Activated naive CD4-positive, alpha-beta T cell treated with anti-CD3 and anti-CD28 coated beads, Interleukin-2, amount 10 ng/mL, durations not matched to agents 5 hours and 36 hours (primary cell): Measurements from ENCODE around the gene SCGN. TPM values are rescaled to one million over a fixed set of nuclear protein-coding genes. Genes with fewer than 3 reads are reported as not detected.

Source experiments
- total RNA-seq, 2 experiments: library from RNA; stranded (reverse); gene quantifications; one replicate each; pipeline ENCODE4 v1.2.3, GENCODE V29; 2021

The SCGN gene, protein sequence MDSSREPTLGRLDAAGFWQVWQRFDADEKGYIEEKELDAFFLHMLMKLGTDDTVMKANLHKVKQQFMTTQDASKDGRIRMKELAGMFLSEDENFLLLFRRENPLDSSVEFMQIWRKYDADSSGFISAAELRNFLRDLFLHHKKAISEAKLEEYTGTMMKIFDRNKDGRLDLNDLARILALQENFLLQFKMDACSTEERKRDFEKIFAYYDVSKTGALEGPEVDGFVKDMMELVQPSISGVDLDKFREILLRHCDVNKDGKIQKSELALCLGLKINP
- not detected for total RNA-seq

DNA sequence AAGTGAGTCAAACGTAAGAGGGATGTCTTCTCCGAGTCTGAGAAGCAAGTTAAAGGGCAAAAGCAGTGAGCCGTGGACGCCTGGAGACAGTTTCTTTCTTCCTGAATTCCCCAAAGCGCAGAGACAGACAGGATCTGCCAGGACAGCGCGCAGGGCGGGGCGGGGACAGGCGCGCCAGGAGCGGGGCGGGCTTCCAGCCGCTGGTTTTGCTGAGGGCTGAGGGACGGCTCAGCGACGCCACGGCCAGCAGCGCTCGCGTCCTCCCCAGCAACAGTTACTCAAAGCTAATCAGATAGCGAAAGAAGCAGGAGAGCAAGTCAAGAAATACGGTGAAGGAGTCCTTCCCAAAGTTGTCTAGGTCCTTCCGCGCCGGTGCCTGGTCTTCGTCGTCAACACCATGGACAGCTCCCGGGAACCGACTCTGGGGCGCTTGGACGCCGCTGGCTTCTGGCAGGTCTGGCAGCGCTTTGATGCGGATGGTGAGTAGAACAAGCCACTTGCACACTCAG lies at the start of gene SCGN:
Gene SCGN (plus strand): TSS at position 209 of the 509 bp plus-strand sequence. CDS start 189 bp downstream, at position 398.

Other genes with a start within 250 kb of the SCGN start
- not detected for gene SLC17A4, start 102.5 kb downstream of the SCGN start, total RNA-seq
- gene SLC17A1, start 179.8 kb downstream of the SCGN start, total RNA-seq: not detected
- under 1 TPM in 1 of 2 experiments, not detected in 1; 0.18 TPM for gene SLC17A3, start 222.0 kb downstream of the SCGN start, total RNA-seq